HG03439 (cell line): ENCODE data around the gene MEGF8.

Experiments
- ATAC-seq: cut with Tn5 transposase; IDR thresholded peaks from one replicate; pipeline ENCODE4 v1.9.1; 2021; ENCODE audit warnings: mild to moderate bottlenecking, moderate library complexity; ENCODE audit not compliant: unreplicated experiment

The MEGF8 gene

GRCh38 chr19:42352301-42353259 lies 27.1 kb downstream of the MEGF8 start:
- ATAC-seq: no peak

DNA sequence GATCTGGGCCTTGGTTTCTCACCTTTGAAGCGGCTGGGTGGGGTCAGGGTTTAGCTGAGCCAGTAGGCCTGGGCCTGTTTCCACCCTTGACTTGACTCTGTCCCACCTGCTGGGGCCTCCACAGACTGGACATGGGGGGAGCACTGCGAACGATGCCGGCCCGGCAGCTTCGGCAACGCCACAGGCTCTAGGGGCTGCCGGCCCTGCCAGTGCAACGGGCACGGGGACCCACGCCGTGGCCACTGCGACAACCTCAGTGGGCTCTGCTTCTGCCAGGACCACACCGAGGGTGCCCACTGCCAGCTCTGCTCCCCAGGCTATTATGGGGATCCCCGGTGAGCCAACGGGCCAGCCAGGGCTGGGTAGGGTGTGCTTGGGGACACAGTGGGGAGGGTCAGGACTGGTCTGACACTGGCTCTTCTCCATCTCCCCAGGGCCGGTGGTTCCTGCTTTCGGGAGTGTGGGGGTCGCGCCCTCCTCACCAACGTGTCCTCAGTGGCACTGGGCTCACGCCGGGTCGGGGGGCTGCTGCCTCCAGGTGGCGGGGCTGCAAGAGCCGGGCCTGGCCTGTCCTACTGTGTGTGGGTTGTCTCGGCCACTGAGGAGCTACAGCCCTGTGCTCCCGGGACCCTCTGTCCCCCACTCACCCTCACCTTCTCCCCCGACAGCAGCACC lies 28.0 kb downstream of the MEGF8 start:
- no peak for ATAC-seq

GRCh38 chr19:42355896-42356295 lies 30.5 kb downstream of the MEGF8 start:
- ATAC-seq: no peak

DNA sequence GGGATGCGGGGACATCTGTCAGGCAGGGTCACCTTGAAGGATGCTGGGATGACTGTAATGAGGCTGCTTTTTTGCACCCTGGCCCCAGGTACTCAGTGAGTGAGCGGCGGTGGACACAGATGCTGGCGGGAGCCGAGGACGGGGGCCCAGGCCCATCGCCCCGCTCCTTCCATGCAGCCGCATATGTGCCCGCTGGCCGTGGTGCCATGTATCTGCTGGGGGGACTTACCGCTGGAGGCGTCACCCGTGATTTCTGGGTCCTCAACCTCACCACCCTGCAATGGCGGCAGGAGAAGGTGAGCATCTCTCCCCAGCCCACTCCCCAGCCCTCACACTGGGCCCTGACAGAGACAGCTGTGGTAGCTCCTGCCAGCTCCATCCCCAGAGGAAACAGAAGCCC lies 31.3 kb downstream of the MEGF8 start:
- ATAC-seq: no peak

DNA sequence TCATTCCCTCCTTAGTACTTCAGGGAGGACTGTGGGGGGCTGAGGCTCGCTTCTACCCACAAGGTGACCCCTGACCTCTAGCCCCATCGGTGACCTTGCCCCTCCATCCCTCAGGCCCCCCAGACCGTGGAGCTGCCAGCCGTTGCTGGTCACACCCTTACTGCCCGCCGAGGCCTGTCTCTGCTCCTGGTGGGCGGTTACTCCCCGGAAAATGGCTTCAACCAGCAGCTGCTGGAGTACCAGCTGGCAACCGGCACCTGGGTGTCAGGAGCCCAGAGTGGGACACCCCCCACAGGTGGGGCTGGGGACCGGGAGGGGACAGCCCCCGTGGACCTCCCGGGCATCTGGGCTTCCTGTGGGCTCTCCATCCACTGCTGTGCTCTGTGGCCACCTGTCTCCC lies 31.9 kb downstream of the MEGF8 start:
- ATAC-seq: no peak

- ATAC-seq: no peak
Observed at GRCh38 chr19:42360787-42361544, 35.5 kb downstream of the MEGF8 start.

DNA sequence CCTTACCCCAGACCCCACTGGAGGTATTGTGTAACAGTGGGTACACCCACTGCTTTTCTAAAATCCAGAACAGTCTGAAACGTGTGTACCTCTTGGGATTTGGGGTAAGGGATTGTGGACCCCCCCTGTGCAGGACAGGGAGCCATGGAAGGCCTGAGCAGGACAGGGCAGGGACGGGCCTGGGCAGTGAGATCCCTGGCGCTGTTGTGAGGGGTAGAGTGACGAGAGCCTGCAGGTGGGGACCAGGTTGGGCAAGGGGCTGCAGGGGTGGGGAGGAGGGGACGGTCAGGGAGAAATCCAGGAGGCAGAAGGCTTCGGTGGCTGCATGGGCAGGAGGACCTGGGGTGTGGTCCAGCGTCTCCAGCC lies 36.1 kb downstream of the MEGF8 start:
- ATAC-seq: no peak

DNA sequence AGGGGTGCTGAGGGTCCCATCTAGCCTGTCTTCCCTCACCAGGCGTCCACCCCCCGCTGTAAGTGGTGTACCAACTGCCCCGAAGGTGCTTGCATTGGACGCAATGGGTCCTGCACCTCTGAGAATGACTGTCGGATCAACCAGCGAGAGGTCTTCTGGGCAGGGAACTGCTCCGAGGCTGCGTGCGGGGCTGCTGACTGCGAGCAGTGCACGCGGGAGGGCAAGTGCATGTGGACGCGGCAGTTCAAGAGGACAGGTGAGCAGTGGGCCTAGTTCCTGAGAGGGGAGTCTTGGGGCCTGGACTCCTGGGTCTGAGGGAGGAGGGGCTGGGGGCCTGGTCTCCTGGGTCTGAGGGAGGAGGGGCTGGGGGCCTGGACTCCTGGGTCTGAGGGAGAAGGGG lies 36.9 kb downstream of the MEGF8 start:
- no peak for ATAC-seq

- ATAC-seq: no peak
Observed at GRCh38 chr19:42362891-42363440, 37.5 kb downstream of the MEGF8 start.

DNA sequence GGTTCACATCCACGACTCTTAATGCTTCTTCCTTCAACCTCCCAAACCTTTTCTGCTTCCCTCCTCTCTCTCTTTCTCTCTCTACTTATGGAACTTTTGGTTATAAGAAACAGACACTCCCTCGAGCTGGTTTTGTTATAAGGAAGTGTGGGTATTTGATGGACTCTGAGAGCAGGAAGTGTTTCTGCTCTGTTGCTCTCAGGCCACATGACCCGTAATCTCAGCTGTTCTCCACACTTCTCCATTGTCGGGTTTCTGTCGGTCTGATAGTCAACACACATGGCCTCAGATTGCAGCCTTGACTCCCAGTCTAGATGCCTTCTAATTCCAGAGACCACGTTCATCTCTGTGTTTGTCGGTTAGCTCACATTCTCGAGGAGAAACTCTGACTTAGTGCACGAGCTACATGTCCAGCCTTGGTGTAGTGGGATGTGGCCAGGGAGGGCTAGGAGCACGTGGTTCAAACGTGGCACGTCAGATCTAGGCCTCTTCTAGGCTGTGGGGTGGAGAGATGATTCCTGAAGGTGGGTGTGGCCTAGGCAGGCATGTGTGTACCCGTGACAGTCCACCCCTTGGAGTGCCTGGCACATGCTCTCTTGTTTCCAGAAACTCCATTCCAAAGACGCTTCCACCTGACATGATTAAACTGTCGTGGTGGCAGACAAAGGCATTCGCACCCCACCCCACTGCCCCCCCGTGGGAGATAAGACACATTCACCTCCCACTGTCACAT lies 38.3 kb downstream of the MEGF8 start:
- ATAC-seq: no peak

DNA sequence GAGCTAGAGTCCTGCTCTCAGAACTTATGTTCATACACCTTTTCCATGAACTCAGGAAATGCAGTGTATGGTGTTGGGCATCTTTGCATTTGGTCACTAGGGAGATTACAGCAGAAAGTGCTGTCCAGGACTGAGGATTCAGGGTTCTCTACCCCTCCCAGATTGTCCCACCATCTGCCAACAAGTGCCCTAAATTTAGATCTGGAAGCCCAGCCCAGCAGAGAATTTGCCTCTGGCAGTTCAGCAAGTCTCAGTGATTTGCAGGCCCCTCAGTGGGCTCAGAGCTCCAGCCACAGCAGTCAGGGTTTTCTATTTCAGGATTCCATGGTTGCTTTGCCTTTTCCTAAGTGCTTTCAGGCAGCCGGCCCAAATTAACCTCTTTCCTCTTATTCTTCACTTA lies 41.2 kb downstream of the MEGF8 start:
- no peak for ATAC-seq

DNA sequence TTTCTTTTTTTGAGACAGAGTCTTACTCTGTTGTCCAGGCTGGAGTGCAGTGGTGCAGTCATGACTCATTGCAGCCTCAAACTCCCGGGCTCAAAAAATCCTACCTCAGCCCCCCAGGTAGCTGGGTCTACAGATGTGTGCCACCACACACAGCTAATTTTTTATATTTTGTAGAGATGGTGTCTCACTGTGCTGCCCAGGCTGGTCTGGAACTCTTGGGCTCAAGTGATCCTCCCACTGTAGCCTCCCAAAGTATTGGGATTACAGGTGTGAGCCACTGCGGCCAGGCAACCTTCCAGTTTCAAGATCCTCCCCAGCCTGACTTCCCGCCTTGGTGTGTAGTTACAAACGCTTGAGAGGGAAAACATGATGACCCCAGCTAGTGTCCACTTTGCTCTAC lies 42.5 kb downstream of the MEGF8 start:
- ATAC-seq: no peak

- no peak for ATAC-seq
Observed at GRCh38 chr19:42368360-42368759, 42.9 kb downstream of the MEGF8 start.

- no peak for ATAC-seq
Observed at GRCh38 chr19:42368765-42369164, 43.3 kb downstream of the MEGF8 start.

DNA sequence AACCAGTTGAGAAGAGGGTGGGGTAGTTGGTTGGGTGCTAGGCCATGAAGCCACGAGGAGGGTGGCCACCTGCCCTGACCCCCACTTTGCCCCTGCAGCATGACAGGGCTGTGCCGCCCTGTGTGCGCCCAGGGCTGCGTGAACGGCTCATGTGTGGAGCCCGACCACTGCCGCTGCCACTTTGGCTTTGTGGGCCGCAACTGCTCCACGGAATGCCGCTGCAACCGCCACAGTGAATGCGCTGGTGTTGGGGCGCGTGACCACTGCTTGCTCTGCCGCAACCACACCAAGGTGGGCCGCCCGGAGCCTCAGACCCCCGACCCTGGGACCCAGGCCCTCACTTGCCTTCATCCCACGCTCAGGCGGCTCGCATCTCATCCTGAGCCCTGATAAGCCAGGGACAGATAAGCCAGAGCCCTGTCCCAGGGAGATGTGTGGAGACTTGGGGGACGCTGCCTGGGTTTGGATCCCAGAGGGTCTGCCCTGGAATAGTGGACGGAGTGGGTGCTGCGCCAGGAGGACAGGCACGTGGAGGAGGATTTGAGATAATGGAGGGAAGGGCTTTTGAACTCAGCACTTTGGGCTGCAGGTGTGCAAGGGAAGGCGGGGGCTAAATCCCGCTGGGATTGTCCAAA lies 44.1 kb downstream of the MEGF8 start:
- no peak for ATAC-seq

DNA sequence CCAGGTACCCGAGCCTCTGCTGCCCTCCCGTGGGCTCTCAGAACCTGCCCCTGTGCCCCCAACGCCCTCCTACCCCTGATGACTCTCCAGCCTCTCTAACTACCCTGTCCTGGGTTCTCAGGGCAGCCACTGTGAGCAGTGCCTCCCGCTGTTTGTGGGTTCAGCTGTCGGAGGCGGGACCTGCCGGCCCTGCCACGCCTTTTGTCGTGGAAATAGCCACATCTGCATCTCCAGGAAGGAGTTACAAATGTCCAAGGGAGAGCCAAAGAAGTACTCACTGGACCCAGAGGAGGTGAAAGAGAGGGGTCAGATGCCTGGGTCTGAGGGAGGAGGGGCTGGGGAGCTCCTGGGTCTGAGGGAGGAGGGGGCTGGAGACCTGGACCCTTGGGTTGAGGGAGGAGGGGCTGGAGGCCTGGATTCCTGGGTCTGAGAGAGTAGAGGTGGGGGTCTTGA lies 44.7 kb downstream of the MEGF8 start:
- no peak for ATAC-seq

DNA sequence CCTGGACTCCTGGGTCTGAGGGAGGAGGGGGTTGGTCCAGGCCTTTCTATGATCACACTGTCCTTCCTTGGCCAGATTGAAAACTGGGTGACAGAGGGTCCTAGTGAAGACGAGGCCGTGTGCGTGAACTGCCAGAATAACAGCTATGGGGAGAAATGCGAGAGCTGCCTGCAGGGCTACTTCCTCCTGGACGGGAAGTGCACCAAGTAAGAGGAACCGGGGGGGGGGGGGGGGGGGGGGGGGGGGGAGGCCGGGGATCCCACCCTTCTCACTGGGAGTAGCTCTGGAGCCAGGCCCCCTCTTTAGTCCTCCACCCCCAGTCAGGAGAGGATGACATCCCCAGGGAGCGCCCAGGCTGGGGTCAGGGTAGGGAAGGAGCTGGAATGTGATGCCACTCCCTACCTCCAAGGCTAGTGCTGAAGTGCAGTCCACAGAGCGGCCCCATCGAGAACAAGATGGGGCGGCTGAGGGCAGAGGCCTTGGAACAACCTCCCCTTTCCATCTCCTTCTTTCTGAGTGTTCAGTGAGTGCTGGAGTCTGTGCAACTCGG lies 45.3 kb downstream of the MEGF8 start:
- no peak for ATAC-seq

- ATAC-seq: no peak
Observed at GRCh38 chr19:42374826-42375376, 49.5 kb downstream of the MEGF8 start.

- ATAC-seq: no peak
Observed at GRCh38 chr19:42375415-42376176, 50.2 kb downstream of the MEGF8 start.
